Tibial nerve (tissue), 4 donors: ENCODE measurements around the gene REPS1. TPM values are rescaled to one million over a fixed set of nuclear protein-coding genes. Genes with fewer than 3 reads are reported as not detected.

Experiments
- DNase-seq, 2 donors: peaks; one replicate each; pipeline ENCODE4 v3.0.0-alpha.2; 2019; ENCODE audit warnings: low spot score in 2 of 2
- H3K27ac ChIP-seq, 4 donors: fragments of 200-600 bp; sonication (generic) in 3 of 4; one replicate each; pipeline ENCODE4 v1.5.1; 2017 to 2019; ENCODE audit warnings: mild to moderate bottlenecking in 1 of 4
- H3K27me3 ChIP-seq, 2 donors: fragments of 200-600 bp; sonication (generic) in 1 of 2; one replicate each; pipeline versions ENCODE4 v1.5.1 to v1.6.0; 2017 to 2019
- H3K36me3 ChIP-seq, 3 donors: fragments of 200-600 bp; sonication (generic); one replicate each; pipeline ENCODE4 v1.5.1; 2018 to 2019
- H3K4me1 ChIP-seq, 4 donors: fragments of 200-600 bp; sonication (generic) in 3 of 4; one replicate each; pipeline ENCODE4 v1.5.1; 2017 to 2019
- H3K4me3 ChIP-seq, 4 donors: fragments of 200-600 bp; sonication (generic) in 3 of 4; one replicate each; pipeline ENCODE4 v1.5.1; 2017 to 2019; ENCODE audit warnings: mild to moderate bottlenecking in 1 of 4, moderate library complexity in 1 of 4
- H3K9me3 ChIP-seq, 4 donors: fragments of 200-600 bp; sonication (generic) in 3 of 4; one replicate each; pipeline ENCODE4 v1.5.1; 2017 to 2019
- CTCF ChIP-seq, 5 experiments: fragments of 200-600 bp in 3 of 5; fragments of 450-650 bp in 2 of 5; sonication (generic) in 3 of 5; IDR thresholded peaks; one replicate each; pipeline ENCODE4 v1.5.1; 2016 to 2019; ENCODE audit warnings: antibody characterized with exemption in 5 of 5, mild to moderate bottlenecking in 3 of 5, moderate library complexity in 2 of 5
- EP300 ChIP-seq, 2 donors: sonication (generic); formaldehyde crosslinking; IDR thresholded peaks; one replicate each; pipeline ENCODE4 v1.6.1; 2017; ENCODE audit warnings: antibody characterized with exemption in 2 of 2, mild to moderate bottlenecking in 1 of 2
- POLR2A ChIP-seq, 2 donors: fragments of 450-650 bp; IDR thresholded peaks; one replicate each; pipeline ENCODE4 v1.6.1; 2017; ENCODE audit warnings: antibody characterized with exemption in 2 of 2, mild to moderate bottlenecking in 2 of 2, moderate library complexity in 2 of 2
- WGBS, 2 donors: methylation state at CpG; one replicate each; pipeline ENCODE4 v1.1.5; 2018; 5-methylcytosine and 5-hydroxymethylcytosine counted together
- total RNA-seq, 4 donors: library from RNA; depleted of rRNA; stranded (reverse); fragments of >200 nt; gene quantifications; one replicate each; pipeline ENCODE4 v1.1.0, GENCODE V29; 2016

The REPS1 gene
- total RNA-seq, 4 donors from 2014 or later, result 31.0 to 66.0 (median 50.6) TPM

DNA sequence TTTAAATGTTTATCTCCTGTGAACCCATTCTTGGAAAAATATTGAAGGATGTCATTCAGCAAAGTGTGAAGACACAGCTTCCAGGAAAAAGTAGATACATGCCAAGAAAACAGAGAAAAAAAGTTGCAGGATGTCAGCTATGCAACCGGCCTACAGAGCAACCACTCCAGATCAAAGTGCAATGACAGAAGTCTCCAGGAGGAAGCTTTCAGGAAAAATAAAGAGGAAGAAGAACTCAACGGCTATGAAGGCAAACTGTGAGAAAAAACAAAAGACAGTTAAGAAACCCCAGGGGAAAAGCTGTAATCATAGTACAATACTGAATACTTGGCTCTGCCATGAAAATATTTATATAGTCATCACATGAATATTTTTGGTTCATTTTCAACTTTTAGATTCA, 30.6 kb downstream of the REPS1 start:
- peak overlapping the region in 1 of 4 donors; percentile 15 for H3K27ac ChIP-seq
- 6 to 10% methylated on average over 2 of the region's 2 CpGs for WGBS, 2 donors
- H3K4me1 ChIP-seq, result peaks cover 0 to 31% (median 10%) of the 10 kb centered on the region in 4 donors
- TF ChIP-seq POLR2A (IDR thresholded peaks at IDR 0.05) (no peak), CTCF (IDR thresholded peaks at IDR 0.05) (no peak), EP300 (IDR thresholded peaks at IDR 0.05) (no peak)
- DNase-seq, result no peak
- H3K4me3 ChIP-seq, result no peak overlapping the region
- H3K27me3 ChIP-seq, result no peaks in the 10 kb centered on the region
- H3K36me3 ChIP-seq, result no peaks in the 10 kb centered on the region
- no peaks in the 10 kb centered on the region for H3K9me3 ChIP-seq

DNA sequence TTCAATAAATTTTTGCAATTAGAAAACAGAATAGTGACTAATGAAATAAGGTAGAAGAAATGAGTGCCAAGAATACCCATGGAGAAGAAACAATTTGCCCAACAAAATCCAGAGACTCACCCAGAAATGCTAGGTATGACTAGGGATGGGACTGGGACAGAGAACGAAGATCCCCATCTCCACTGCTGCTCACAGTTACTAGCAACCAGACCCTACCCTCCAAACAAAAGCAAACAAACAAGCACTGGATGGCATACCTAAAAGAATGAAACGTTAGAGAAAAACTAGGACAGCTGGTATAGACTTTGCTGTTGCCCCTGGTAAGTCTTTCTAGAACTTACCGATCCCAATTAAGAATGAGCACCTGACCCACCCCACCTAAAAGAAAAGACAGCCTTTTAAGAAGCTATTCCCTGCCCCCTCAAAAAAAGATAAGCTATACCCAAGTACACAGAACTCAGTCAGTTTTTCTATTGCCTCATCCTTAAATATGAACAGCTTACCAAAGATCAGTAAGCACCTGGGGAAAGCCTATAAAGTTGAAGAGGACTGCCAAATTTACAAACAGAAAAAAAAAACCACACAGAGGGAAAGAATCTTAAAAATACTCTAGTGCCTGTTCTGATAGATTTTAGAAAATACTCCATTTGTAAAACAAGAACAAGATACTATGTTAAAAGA, 31.7 kb downstream of the REPS1 start:
- DNase-seq, result no peak
- Histone ChIP-seq H3K27me3 (no peaks in the 10 kb centered on the region), H3K27ac (no peak overlapping the region), H3K4me1 (peaks cover 0 to 31% (median 10%) of the 10 kb centered on the region in 4 donors), H3K9me3 (no peaks in the 10 kb centered on the region), H3K36me3 (no peaks in the 10 kb centered on the region), H3K4me3 (no peak overlapping the region)
- 87 to 93% methylated on average over 3 of the region's 3 CpGs for WGBS, 2 donors
- TF ChIP-seq POLR2A (IDR thresholded peaks at IDR 0.05), result no peak

- no peaks in the 10 kb centered on the region for H3K36me3 ChIP-seq
- H3K9me3 ChIP-seq, result no peaks in the 10 kb centered on the region
- H3K4me3 ChIP-seq, result no peak overlapping the region
- TF ChIP-seq CTCF (IDR thresholded peaks at IDR 0.05), result no peak
- no peak for TF ChIP-seq POLR2A (IDR thresholded peaks at IDR 0.05)
- TF ChIP-seq EP300 (IDR thresholded peaks at IDR 0.05), result no peak
- no peaks in the 10 kb centered on the region for H3K27me3 ChIP-seq
- DNase-seq, result no peak
- no peak overlapping the region for H3K27ac ChIP-seq
- H3K4me1 ChIP-seq, result peaks cover 0 to 31% (median 10%) of the 10 kb centered on the region in 4 donors
These were observed 32.8 kb downstream of the REPS1 start for GRCh38 chr6:138955262-138955661.

GRCh38 chr6:138953451-138953850, 34.6 kb downstream of the REPS1 start:
- Histone ChIP-seq H3K4me3 (no peak overlapping the region), H3K27me3 (no peaks in the 10 kb centered on the region), H3K36me3 (no peaks in the 10 kb centered on the region), H3K4me1 (peaks cover 0 to 37% (median 10%) of the 10 kb centered on the region in 4 donors), H3K27ac (no peak overlapping the region), H3K9me3 (no peaks in the 10 kb centered on the region)
- no peak for DNase-seq
- WGBS, 2 donors, result 78 to 79% methylated on average over 1 of the region's 1 CpG
- TF ChIP-seq POLR2A (IDR thresholded peaks at IDR 0.05) (no peak), EP300 (IDR thresholded peaks at IDR 0.05) (no peak), CTCF (IDR thresholded peaks at IDR 0.05) (no peak)

GRCh38 chr6:138948546-138949179, 39.4 kb downstream of the REPS1 start:
- H3K27me3 ChIP-seq, result no peaks in the 10 kb centered on the region
- 72 to 79% methylated on average over 1 of the region's 1 CpG for WGBS, 2 donors
- H3K4me3 ChIP-seq, result no peak overlapping the region
- peaks cover 0 to 37% (median 4%) of the 10 kb centered on the region in 4 donors for H3K4me1 ChIP-seq
- peaks cover 0 to 22% (median 0%) of the 10 kb centered on the region in 3 donors for H3K36me3 ChIP-seq
- TF ChIP-seq POLR2A (IDR thresholded peaks at IDR 0.05), result no peak
- no peak for TF ChIP-seq EP300 (IDR thresholded peaks at IDR 0.05)
- no peak for TF ChIP-seq CTCF (IDR thresholded peaks at IDR 0.05)
- no peak overlapping the region for H3K27ac ChIP-seq
- DNase-seq, result no peak
- H3K9me3 ChIP-seq, result no peaks in the 10 kb centered on the region
